ENCODE results near the gene ITPR2. TPM values are rescaled to one million over a fixed set of nuclear protein-coding genes. Genes with fewer than 3 reads are reported as not detected.
A peak's percentile ranks its signal among the peaks of the same experiment; 100 is the strongest.

Gene ITPR2
- total and polyA plus RNA-seq, 2 of the 13 experiments (the other 11 are each of a cell fraction or from before 2014, with no cell fraction given), result 31.9 to 81.9 TPM

GRCh38 chr12:26863515-26863914, 30.5 kb upstream of the ITPR2 start:
- in situ Hi-C loops (cut with HindIII; ENCODE audit: extremely low pct_ligation_motif_present, low pct_unique_long_range_greater_than_20kb), result no loop called here
- WGBS (ENCODE audit: low lambda C conversion rate), result 39% methylated on average over 4 of the region's 4 CpGs
- DNase-seq (ENCODE audit: low spot score) (no peak), FAIRE-seq (peak; percentile 64), ATAC-seq (no peak; the same call in 2 of the 3 replicates)
- Histone ChIP-seq H3K4me3 (replicated peaks in 1 of 3; ENCODE audit: insufficient read depth in 1 of 3, low read depth in 2 of 3, low read length in 3 of 3) (no peak overlapping the region), H3K27me3 (ENCODE audit: control insufficient read depth in 1 of 2, insufficient read depth in 2 of 2, low read length in 2 of 2) (no peaks in the 10 kb centered on the region; a peak in 1 of 5 replicates), H4K20me1 (ENCODE audit: insufficient read depth, low read length) (no peaks in the 10 kb centered on the region), H3K79me2 (ENCODE audit: insufficient read depth, low read length) (no peaks in the 10 kb centered on the region), H3K4me1 (ENCODE audit: insufficient read depth, low read length) (peaks cover 12% of the 10 kb centered on the region), H3K4me2 (ENCODE audit: low read depth, low read length) (no peak overlapping the region), H3K36me3 (replicated peaks in 1 of 2; ENCODE audit: control insufficient read depth in 1 of 2, insufficient read depth in 2 of 2, low read length in 2 of 2) (no peaks in the 10 kb centered on the region), H3K9ac (ENCODE audit: insufficient read depth, low read depth, low read length) (no peak overlapping the region), H2AFZ (ENCODE audit: low read length) (no peak overlapping the region), H3K27ac (ENCODE audit: extremely low read length, insufficient read depth, low read length) (no peak overlapping the region), H3K9me3 (ENCODE audit: low read length) (no peaks in the 10 kb centered on the region)
- TF ChIP-seq, protein P1, sequence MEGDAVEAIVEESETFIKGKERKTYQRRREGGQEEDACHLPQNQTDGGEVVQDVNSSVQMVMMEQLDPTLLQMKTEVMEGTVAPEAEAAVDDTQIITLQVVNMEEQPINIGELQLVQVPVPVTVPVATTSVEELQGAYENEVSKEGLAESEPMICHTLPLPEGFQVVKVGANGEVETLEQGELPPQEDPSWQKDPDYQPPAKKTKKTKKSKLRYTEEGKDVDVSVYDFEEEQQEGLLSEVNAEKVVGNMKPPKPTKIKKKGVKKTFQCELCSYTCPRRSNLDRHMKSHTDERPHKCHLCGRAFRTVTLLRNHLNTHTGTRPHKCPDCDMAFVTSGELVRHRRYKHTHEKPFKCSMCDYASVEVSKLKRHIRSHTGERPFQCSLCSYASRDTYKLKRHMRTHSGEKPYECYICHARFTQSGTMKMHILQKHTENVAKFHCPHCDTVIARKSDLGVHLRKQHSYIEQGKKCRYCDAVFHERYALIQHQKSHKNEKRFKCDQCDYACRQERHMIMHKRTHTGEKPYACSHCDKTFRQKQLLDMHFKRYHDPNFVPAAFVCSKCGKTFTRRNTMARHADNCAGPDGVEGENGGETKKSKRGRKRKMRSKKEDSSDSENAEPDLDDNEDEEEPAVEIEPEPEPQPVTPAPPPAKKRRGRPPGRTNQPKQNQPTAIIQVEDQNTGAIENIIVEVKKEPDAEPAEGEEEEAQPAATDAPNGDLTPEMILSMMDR (CRISPR knock-in tag; IDR thresholded peaks at IDR 0.05), result peak; percentile 21; the same call in 1 of the 2 replicates
- TF ChIP-seq MNT (IDR thresholded peaks at IDR 0.05) (peak; percentile 45), REXO4 (CRISPR knock-in tag; IDR thresholded peaks at IDR 0.05; ENCODE audit: borderline replicate concordance) (no peak), STAG1 (CRISPR knock-in tag; IDR thresholded peaks at IDR 0.05) (peak; percentile 18; the same call in 1 of the 2 replicates), SOX5 (CRISPR knock-in tag; IDR thresholded peaks at IDR 0.05; ENCODE audit: borderline replicate concordance) (no peak), NKX3-1 (CRISPR knock-in tag; IDR thresholded peaks at IDR 0.05) (no peak), ZNF558 (CRISPR knock-in tag; IDR thresholded peaks at IDR 0.05; ENCODE audit: borderline replicate concordance) (no peak), KLF9 (CRISPR knock-in tag; IDR thresholded peaks at IDR 0.05; ENCODE audit: low read depth) (no peak), ZNF776 (CRISPR knock-in tag; IDR thresholded peaks at IDR 0.05) (no peak)
- CTCF ChIA-PET (ENCODE audit: low intra/inter-chr PET ratio, low total read pairs), result no interaction called here
- intact Hi-C loops (cut with micrococcal nuclease; ENCODE audit: unreplicated experiment), result no loop called here
- POLR2A ChIA-PET, result no interaction called here
- no TSS peak for BruUV-seq (replicated peaks)
